Measurements from ENCODE around the gene CIAO2A.

DNA sequence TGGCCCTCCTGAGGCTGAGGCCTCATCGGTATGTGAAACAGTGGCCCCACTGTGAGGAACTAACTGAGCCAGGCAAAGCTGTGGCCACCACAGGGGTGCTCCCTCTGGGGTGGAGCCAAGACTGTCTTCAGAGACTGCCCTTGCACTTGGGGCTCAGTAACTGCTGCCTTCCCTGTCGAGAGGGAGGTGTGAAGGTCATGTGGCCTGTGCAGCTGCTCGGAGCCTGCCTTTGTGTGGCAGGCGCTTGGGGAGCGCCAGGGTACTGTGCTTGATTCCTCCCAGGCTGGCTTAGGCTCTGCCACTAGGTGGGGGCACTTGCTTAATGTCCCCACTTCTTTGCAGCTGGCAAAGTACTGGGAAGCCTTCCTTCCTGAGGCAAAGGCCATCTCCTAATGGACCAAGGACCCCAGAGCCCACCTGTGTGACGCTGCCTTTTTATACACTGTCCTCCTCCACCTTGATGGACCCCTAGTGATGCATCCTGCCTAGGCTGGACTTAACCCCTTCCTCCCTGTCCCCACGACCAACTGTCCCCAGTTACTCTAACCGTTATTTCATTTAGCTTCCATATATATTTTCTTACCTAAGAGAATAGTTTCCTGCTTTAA lies 43.7 kb upstream of the CIAO2A start:
- TF ChIP-seq GATA3 (IDR thresholded peaks at IDR 0.05; ENCODE audit: low read depth, low read length) (no peak), GATA2 (IDR thresholded peaks at IDR 0.05; ENCODE audit: low read depth, low read length) (no peak)

All from SH-SY5Y (cell line).